ENCODE data around the gene PUDP.

- TF ChIP-seq CTCF (IDR thresholded peaks at IDR 0.05; ENCODE audit: low read depth, low read length, poor library complexity, severe bottlenecking) = no peak
- no peak for TF ChIP-seq EZH2phosphoT487 (IDR thresholded peaks at IDR 0.05; ENCODE audit: borderline replicate concordance, low read length)
These were observed 122.5 kb downstream of the PUDP start for GRCh38 chrX:7025471-7025870.

Measured in DOHH2 (cell line).